ENCODE results near the gene PDGFRB.

DNA sequence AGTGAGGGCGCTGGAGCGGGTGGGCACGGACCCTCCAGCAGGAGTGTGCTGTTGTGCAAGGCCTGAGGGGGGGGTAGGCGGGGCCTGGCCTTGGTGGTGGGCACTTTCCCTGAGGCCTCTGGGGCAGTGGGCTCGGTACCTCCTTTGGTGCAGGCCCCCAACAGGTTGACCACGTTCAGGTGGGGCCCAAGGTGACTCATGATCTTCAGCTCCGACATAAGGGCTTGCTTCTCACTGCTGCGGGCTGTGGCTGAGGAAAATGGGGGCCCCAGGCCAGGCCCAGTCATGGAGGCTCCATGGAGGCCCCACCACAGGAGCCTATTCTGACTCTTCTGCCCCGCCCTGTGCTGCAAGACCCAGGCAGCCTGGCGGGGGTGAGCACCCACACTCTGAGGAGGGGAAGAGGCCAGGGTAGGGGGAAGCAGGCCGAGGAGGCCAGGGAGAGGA, 31.5 kb downstream of the PDGFRB start:
- TF ChIP-seq, protein P1, sequence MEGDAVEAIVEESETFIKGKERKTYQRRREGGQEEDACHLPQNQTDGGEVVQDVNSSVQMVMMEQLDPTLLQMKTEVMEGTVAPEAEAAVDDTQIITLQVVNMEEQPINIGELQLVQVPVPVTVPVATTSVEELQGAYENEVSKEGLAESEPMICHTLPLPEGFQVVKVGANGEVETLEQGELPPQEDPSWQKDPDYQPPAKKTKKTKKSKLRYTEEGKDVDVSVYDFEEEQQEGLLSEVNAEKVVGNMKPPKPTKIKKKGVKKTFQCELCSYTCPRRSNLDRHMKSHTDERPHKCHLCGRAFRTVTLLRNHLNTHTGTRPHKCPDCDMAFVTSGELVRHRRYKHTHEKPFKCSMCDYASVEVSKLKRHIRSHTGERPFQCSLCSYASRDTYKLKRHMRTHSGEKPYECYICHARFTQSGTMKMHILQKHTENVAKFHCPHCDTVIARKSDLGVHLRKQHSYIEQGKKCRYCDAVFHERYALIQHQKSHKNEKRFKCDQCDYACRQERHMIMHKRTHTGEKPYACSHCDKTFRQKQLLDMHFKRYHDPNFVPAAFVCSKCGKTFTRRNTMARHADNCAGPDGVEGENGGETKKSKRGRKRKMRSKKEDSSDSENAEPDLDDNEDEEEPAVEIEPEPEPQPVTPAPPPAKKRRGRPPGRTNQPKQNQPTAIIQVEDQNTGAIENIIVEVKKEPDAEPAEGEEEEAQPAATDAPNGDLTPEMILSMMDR (IDR thresholded peaks at IDR 0.05; ENCODE audit: low read depth, low read length, missing input control), result no peak
- TF ChIP-seq TAF1 (conservative IDR thresholded peaks at IDR 0.05) (no peak), RAD21 (IDR thresholded peaks at IDR 0.05) (no peak), REST (IDR thresholded peaks at IDR 0.05) (no peak), SP1 (IDR thresholded peaks at IDR 0.05) (no peak), JUND (IDR thresholded peaks at IDR 0.05) (no peak), EGR1 (IDR thresholded peaks at IDR 0.05; ENCODE audit: low read depth in 2 of 2) (no peak)
- TF ChIP-seq, protein P2, sequence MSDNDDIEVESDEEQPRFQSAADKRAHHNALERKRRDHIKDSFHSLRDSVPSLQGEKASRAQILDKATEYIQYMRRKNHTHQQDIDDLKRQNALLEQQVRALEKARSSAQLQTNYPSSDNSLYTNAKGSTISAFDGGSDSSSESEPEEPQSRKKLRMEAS (IDR thresholded peaks at IDR 0.05), result no peak
